ENCODE measurements around the gene CCDC3.

The CCDC3 gene

GRCh38 chr10:12847361-12847975 lies 154.0 kb downstream of the CCDC3 start:
- TF ChIP-seq TAF1 (IDR thresholded peaks at IDR 0.05; ENCODE audit: low read depth) = no peak

GRCh38 chr10:12846718-12847117 lies 154.8 kb downstream of the CCDC3 start:
- TF ChIP-seq NFIC (IDR thresholded peaks at IDR 0.05) (no peak), TCF12 (IDR thresholded peaks at IDR 0.05; ENCODE audit: low read depth) (no peak), TEAD4 (IDR thresholded peaks at IDR 0.05) (no peak), FOXM1 (IDR thresholded peaks at IDR 0.05; ENCODE audit: borderline replicate concordance, low read depth) (no peak), RAD21 (IDR thresholded peaks at IDR 0.05; ENCODE audit: low read depth) (no peak), MAX (IDR thresholded peaks at IDR 0.05) (no peak), YY1 (IDR thresholded peaks at IDR 0.05; ENCODE audit: low read depth) (no peak)

Measured in Ishikawa (cell line).